Vagina (tissue), 2 donors: ENCODE data around the gene TMTC1. TPM values are rescaled to one million over a fixed set of nuclear protein-coding genes. Genes with fewer than 3 reads are reported as not detected.

Experiments
- DNase-seq, 2 donors: peaks; one replicate each; pipeline ENCODE4 v3.0.0-alpha.2; 2017; ENCODE audit errors: extremely low spot score in 2 of 2
- H3K27ac ChIP-seq: fragments of 200-600 bp; sonication (generic); one replicate; pipeline ENCODE4 v1.5.1; 2019
- H3K27me3 ChIP-seq: fragments of 200-600 bp; sonication (generic); one replicate; pipeline ENCODE4 v1.5.1; 2019
- H3K36me3 ChIP-seq, 2 donors: fragments of 200-600 bp; sonication (generic); one replicate each; pipeline ENCODE4 v1.5.1; 2017 to 2019
- H3K4me1 ChIP-seq: fragments of 200-600 bp; sonication (generic); one replicate; pipeline ENCODE4 v1.5.1; 2019
- H3K4me3 ChIP-seq, 2 donors: fragments of 200-600 bp; sonication (generic); 1 replicate in 1 of 2; 2 replicates in 1 of 2; pipeline ENCODE4 v1.5.1; 2016 to 2019
- H3K9me3 ChIP-seq: fragments of 200-600 bp; sonication (generic); one replicate; pipeline ENCODE4 v1.5.1; 2019
- CTCF ChIP-seq, 3 experiments: fragments of 450-650 bp in 2 of 3; fragments of 200-600 bp in 1 of 3; sonication (generic) in 1 of 3; IDR thresholded peaks; one replicate each; pipeline ENCODE4 v1.5.1; 2017 to 2019; ENCODE audit warnings: antibody characterized with exemption in 3 of 3, mild to moderate bottlenecking in 2 of 3, moderate library complexity in 2 of 3
- POLR2A ChIP-seq, 2 donors: fragments of 450-650 bp; IDR thresholded peaks; one replicate each; pipeline ENCODE4 v1.6.1; 2017; ENCODE audit warnings: antibody characterized with exemption in 2 of 2, mild to moderate bottlenecking in 2 of 2, moderate library complexity in 2 of 2
- POLR2AphosphoS5 ChIP-seq, 2 donors: sonication (generic); formaldehyde crosslinking; IDR thresholded peaks; one replicate each; pipeline ENCODE4 v1.9.0; 2017; ENCODE audit warnings: antibody characterized with exemption in 2 of 2, mild to moderate bottlenecking in 2 of 2, low read depth in 1 of 2; ENCODE audit not compliant: insufficient read depth in 1 of 2
- intact Hi-C: fragments of 100-400 bp; cut with DNase I; formaldehyde crosslinking; loops from one replicate; pipeline ENCODE4 v1.15.1; 2023
- total RNA-seq: library from RNA; depleted of rRNA; stranded (reverse); fragments of >200 nt; gene quantifications from one replicate; pipeline ENCODE4 v1.2.3, GENCODE V29; 2016

Gene TMTC1
- total RNA-seq, 1 donor from 2014 or later, result 63.8 TPM

GRCh38 chr12:29503283-29503682 is 280.5 kb downstream of the TMTC1 start:
- intact Hi-C loops, result no loop called here
- no peaks in the 10 kb centered on the region for H3K4me1 ChIP-seq
- TF ChIP-seq POLR2A (IDR thresholded peaks at IDR 0.05), result no peak
- TF ChIP-seq POLR2AphosphoS5 (IDR thresholded peaks at IDR 0.05; ENCODE audit: insufficient read depth in 1 of 2, low read depth in 1 of 2), result no peak
- TF ChIP-seq CTCF (IDR thresholded peaks at IDR 0.05), result no peak
- H3K4me3 ChIP-seq, result no peak overlapping the region
- no peaks in the 10 kb centered on the region for H3K9me3 ChIP-seq
- no peaks in the 10 kb centered on the region for H3K27me3 ChIP-seq
- no peak for DNase-seq
- no peaks in the 10 kb centered on the region for H3K36me3 ChIP-seq
- no peak overlapping the region for H3K27ac ChIP-seq

GRCh38 chr12:29499235-29499634 is 284.5 kb downstream of the TMTC1 start:
- Histone ChIP-seq H3K27ac (no peak overlapping the region), H3K27me3 (no peaks in the 10 kb centered on the region), H3K36me3 (no peaks in the 10 kb centered on the region), H3K4me3 (no peak overlapping the region), H3K4me1 (no peaks in the 10 kb centered on the region), H3K9me3 (no peaks in the 10 kb centered on the region)
- no peak for TF ChIP-seq POLR2AphosphoS5 (IDR thresholded peaks at IDR 0.05; ENCODE audit: insufficient read depth in 1 of 2, low read depth in 1 of 2)
- no peak for TF ChIP-seq POLR2A (IDR thresholded peaks at IDR 0.05)
- no peak for TF ChIP-seq CTCF (IDR thresholded peaks at IDR 0.05)
- DNase-seq, result no peak
- intact Hi-C loops, result no loop called here

GRCh38 chr12:29497588-29497987 is 286.2 kb downstream of the TMTC1 start, which contains the start of gene OVCH1:
TSS of gene OVCH1 (minus strand) at chr12:29497686. CDS start at chr12:29497686, 0 bp downstream.
- Histone ChIP-seq H3K27ac (no peak within 1 kb of the TSS), H3K9me3 (no peaks in the 10 kb centered on the region), H3K36me3 (no peaks in the 10 kb centered on the region), H3K27me3 (no peaks in the 10 kb centered on the region), H3K4me3 (no peak within 1 kb of the TSS), H3K4me1 (no peaks in the 10 kb centered on the region)
- TF ChIP-seq CTCF (IDR thresholded peaks at IDR 0.05) (no peak), POLR2A (IDR thresholded peaks at IDR 0.05) (no peak), POLR2AphosphoS5 (IDR thresholded peaks at IDR 0.05; ENCODE audit: insufficient read depth in 1 of 2, low read depth in 1 of 2) (no peak)
- intact Hi-C loops, result no loop called here
- DNase-seq, result no peak

- no peaks in the 10 kb centered on the region for H3K4me1 ChIP-seq
- no peak overlapping the region for H3K27ac ChIP-seq
- H3K36me3 ChIP-seq, result no peaks in the 10 kb centered on the region
- H3K27me3 ChIP-seq, result no peaks in the 10 kb centered on the region
- H3K9me3 ChIP-seq, result no peaks in the 10 kb centered on the region
- no peak for DNase-seq
- H3K4me3 ChIP-seq, result no peak overlapping the region
- intact Hi-C loops, result no loop called here
- TF ChIP-seq POLR2A (IDR thresholded peaks at IDR 0.05), result no peak
- TF ChIP-seq CTCF (IDR thresholded peaks at IDR 0.05), result no peak
- TF ChIP-seq POLR2AphosphoS5 (IDR thresholded peaks at IDR 0.05; ENCODE audit: insufficient read depth in 1 of 2, low read depth in 1 of 2), result no peak
Observed at GRCh38 chr12:29492891-29493290, 290.9 kb downstream of the TMTC1 start.

- TF ChIP-seq CTCF (IDR thresholded peaks at IDR 0.05) (no peak), POLR2A (IDR thresholded peaks at IDR 0.05) (no peak), POLR2AphosphoS5 (IDR thresholded peaks at IDR 0.05; ENCODE audit: insufficient read depth in 1 of 2, low read depth in 1 of 2) (no peak)
- Histone ChIP-seq H3K27me3 (no peaks in the 10 kb centered on the region), H3K4me3 (no peak overlapping the region), H3K27ac (no peak overlapping the region), H3K36me3 (no peaks in the 10 kb centered on the region), H3K4me1 (no peaks in the 10 kb centered on the region), H3K9me3 (no peaks in the 10 kb centered on the region)
- DNase-seq, result no peak
- intact Hi-C loops, result no loop called here
Observed at GRCh38 chr12:29486972-29487371, 296.8 kb downstream of the TMTC1 start.
